ENCODE results near the gene ADAP1. TPM values are rescaled to one million over a fixed set of nuclear protein-coding genes. Genes with fewer than 3 reads are reported as not detected.

The ADAP1 gene
- total and polyA plus RNA-seq, 2 of the 13 experiments (the other 11 are each of a cell fraction or from before 2014, with no cell fraction given) = 10.5 to 24.6 TPM

DNA sequence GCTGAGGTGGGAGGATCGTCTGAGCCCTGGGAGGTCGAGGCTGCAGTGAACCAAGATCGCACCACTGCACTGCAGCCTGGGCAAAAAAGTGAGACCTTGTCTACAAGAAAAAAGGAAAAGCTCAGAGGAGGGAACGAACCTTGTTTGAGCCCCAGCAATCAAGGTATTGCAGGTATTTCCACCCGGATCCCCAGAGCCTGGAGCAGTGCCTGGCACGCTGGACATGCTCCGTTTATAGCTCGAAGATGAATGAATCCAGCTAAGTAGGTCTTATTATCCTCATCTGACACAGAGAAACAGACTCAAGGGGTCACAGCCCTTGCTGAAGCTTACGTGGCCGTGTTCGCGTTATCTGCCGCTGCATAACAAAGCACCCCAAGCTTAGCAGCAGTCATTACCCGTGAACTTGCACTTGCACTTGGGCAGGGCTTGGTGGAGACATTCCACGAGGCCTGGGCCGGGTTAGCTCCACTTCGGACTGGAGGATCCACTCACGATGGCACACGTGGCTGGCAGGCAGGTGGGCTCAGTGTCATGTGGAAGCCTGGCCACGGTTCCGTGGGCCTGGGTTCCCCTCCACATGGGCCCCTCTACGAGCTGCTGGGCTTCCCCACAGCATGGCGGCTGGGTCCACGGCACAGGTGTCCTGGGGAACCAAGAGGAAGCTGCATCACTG lies 24.1 kb upstream of the ADAP1 start (continued):
- TF ChIP-seq, protein P1, sequence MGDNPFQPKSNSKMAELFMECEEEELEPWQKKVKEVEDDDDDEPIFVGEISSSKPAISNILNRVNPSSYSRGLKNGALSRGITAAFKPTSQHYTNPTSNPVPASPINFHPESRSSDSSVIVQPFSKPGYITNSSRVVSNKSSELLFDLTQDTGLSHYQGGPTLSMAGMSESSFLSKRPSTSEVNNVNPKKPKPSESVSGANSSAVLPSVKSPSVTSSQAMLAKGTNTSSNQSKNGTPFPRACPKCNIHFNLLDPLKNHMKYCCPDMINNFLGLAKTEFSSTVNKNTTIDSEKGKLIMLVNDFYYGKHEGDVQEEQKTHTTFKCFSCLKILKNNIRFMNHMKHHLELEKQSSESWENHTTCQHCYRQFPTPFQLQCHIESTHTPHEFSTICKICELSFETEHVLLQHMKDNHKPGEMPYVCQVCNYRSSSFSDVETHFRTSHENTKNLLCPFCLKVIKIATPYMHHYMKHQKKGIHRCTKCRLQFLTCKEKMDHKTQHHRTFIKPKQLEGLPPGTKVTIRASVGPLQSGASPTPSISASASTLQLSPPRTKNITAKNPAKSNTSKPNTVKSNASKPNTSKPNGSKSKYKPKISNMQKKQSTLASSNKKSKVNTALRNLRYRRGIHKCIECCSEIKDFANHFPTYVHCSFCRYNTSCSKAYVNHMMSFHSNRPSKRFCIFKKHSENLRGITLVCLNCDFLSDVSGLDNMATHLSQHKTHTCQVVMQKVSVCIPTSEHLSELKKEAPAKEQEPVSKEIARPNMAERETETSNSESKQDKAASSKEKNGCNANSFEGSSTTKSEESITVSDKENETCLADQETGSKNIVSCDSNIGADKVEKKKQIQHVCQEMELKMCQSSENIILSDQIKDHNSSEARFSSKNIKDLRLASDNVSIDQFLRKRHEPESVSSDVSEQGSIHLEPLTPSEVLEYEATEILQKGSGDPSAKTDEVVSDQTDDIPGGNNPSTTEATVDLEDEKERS (CRISPR knock-in tag; IDR thresholded peaks at IDR 0.05) = peak; percentile 73; the same call in 1 of the 2 replicates
- TF ChIP-seq NONO (IDR thresholded peaks at IDR 0.05) (no peak), NONO (CRISPR knock-in tag; conservative IDR thresholded peaks at IDR 0.05) (0 out of 2 replicates have a peak, but pooled peaks have one; percentile 24), ZNF224 (CRISPR knock-in tag; IDR thresholded peaks at IDR 0.05) (0 out of 2 replicates have a peak, but pooled peaks have one; percentile 33), BATF2 (CRISPR knock-in tag; IDR thresholded peaks at IDR 0.05) (0 out of 2 replicates have a peak, but pooled peaks have one; percentile 25), SAFB2 (CRISPR knock-in tag; IDR thresholded peaks at IDR 0.05; ENCODE audit: borderline replicate concordance, low read depth) (0 out of 2 replicates have a peak, but pooled peaks have one; percentile 20), ZNF337 (CRISPR knock-in tag; IDR thresholded peaks at IDR 0.05; ENCODE audit: borderline replicate concordance, low read depth) (0 out of 2 replicates have a peak, but pooled peaks have one; percentile 34), AGO2 (optimal IDR thresholded peaks at IDR 0.05; ENCODE audit: low read depth, low read length) (peak; percentile 90), NRL (CRISPR knock-in tag; IDR thresholded peaks at IDR 0.05; ENCODE audit: borderline replicate concordance) (peak; percentile 55), BORCS8-MEF2B (CRISPR knock-in tag; IDR thresholded peaks at IDR 0.05) (0 out of 2 replicates have a peak, but pooled peaks have one; percentile 21), RBFOX2 (IDR thresholded peaks at IDR 0.05; ENCODE audit: low read depth, low read length) (peak; percentile 69), NFAT5 (CRISPR knock-in tag; IDR thresholded peaks at IDR 0.05) (0 out of 2 replicates have a peak, but pooled peaks have one; percentile 56), ZNF256 (CRISPR knock-in tag; conservative IDR thresholded peaks at IDR 0.05) (no peak)
